SKM-1 treated with dmso at 0.1 percent for 144 hours (cell line): ENCODE data around the gene PDLIM3.

Experiments used
- DNase-seq: peaks from one replicate; lab custom pipeline; 2025; ENCODE audit not compliant: unreplicated experiment; lab: John Stamatoyannopoulos, UW

The PDLIM3 gene

GRCh38 chr4:185472103-185472542 is 63.2 kb downstream of the PDLIM3 start:
- DNase-seq, result no peak

GRCh38 chr4:185471235-185472102 is 63.8 kb downstream of the PDLIM3 start, which contains the start of gene CCDC110:
Gene CCDC110, minus strand, starts transcription at chr4:185471733. Its CDS starts 50 bp downstream, at chr4:185471683.
- peak; percentile 70 for DNase-seq

GRCh38 chr4:185470501-185471195 is 64.7 kb downstream of the PDLIM3 start:
- DNase-seq, result no peak

- DNase-seq, result no peak
Measured at GRCh38 chr4:185469580-185470154, 65.6 kb downstream of the PDLIM3 start.

DNA sequence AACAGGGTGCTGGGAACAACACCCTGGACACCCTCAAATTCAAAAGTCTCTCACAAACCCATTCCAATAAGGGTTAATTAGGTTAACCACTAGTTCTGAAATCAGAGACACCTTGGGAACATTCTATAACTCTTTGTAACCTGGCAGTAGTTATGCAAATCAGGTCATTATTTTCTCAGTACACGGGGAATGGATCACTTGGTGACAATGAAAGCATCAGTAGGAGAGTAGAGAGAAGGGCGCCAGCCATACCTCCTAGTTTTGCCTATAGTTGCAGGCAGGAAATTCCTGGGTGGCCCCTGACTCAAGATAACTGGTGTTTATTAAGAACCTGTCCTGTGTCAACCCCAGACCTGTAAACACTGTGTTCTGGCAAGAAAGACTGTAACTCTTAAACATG is 66.3 kb downstream of the PDLIM3 start:
- no peak for DNase-seq

- DNase-seq, result no peak
Measured at GRCh38 chr4:185467991-185468390, 67.3 kb downstream of the PDLIM3 start.

GRCh38 chr4:185467101-185467500 is 68.2 kb downstream of the PDLIM3 start:
- DNase-seq, result no peak

- DNase-seq, result no peak
Measured at GRCh38 chr4:185465707-185466106, 69.6 kb downstream of the PDLIM3 start.

DNA sequence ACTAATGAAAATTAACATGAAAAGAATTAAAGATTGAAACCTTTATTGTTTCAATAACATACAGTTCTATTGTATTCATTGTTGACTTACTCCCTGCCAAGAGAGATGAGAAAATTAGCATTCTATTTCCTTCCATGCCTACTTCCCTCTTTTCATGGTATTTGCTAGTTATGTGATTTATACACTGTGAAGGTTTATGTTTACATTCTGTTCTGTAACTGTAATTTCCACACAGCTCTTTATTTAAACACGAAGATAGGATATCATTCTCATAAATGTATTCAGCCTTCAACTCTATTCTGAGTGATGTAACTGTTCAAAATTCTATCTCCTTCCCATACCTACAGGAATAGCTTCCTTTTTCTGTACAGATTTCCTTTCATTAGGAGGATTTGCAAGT is 70.4 kb downstream of the PDLIM3 start:
- DNase-seq, result no peak

GRCh38 chr4:185464183-185464582 is 71.1 kb downstream of the PDLIM3 start:
- no peak for DNase-seq

DNA sequence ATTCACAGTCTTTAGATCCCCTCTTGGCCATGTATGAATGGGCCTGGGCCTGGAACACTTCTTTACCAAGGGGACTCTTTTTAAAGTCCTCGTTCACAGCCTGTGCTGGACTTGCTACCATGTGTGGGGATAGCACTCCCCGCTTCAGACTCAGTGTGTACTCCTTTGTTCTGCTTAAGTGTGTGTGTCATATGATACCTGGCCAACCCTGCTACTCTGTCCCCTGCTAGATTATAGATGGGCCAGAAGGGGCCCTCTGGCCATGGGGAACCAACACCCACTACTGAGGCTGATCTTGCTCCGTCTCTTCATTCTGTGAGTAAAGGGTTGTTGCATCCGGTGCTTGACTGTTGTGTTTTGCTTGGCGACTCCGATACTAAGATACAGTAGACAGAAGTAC is 71.8 kb downstream of the PDLIM3 start:
- no peak for DNase-seq

- DNase-seq, result no peak
Measured at GRCh38 chr4:185461565-185461964, 73.7 kb downstream of the PDLIM3 start.

- DNase-seq, result no peak
Measured at GRCh38 chr4:185457136-185457535, 78.2 kb downstream of the PDLIM3 start.

- DNase-seq, result no peak
Measured at GRCh38 chr4:185456131-185456530, 79.2 kb downstream of the PDLIM3 start.
